GM21447 (cell line): ENCODE results near the gene STX10.
"Not testable (repeated sequence)": the region's sequence is repeated elsewhere in the genome, so short reads cannot be mapped to it uniquely, and the experiment has no call there.

ENCODE experiments used
- ATAC-seq: cut with Tn5 transposase; IDR thresholded peaks from one replicate; pipeline ENCODE4 v1.9.1; 2021; ENCODE audit not compliant: unreplicated experiment

The STX10 gene

GRCh38 chr19:13150187-13150930 is at the start of gene STX10, which contains the start of gene IER2:
Gene STX10 (minus strand): TSS chr19:13150375. CDS start chr19:13150173, 202 bp downstream.
Gene IER2 (plus strand): TSS chr19:13150411. CDS start chr19:13153187, 2,776 bp downstream.
- no peak for ATAC-seq

GRCh38 chr19:13198634-13199033 is 48.5 kb upstream of the STX10 start:
- ATAC-seq = no peak

- no peak for ATAC-seq
Observed at GRCh38 chr19:13195678-13196077, 45.5 kb upstream of the STX10 start.

GRCh38 chr19:13190781-13191540 is 40.8 kb upstream of the STX10 start:
- ATAC-seq = no peak

- no peak for ATAC-seq
Observed at GRCh38 chr19:13189600-13189999, 39.4 kb upstream of the STX10 start.

- ATAC-seq = no peak
Observed at GRCh38 chr19:13187419-13187818, 37.2 kb upstream of the STX10 start.

- not testable (repeated sequence) for ATAC-seq
Observed at GRCh38 chr19:13186688-13187087, 36.5 kb upstream of the STX10 start.

- not testable (repeated sequence) for ATAC-seq
Observed at GRCh38 chr19:13185763-13186657, 35.8 kb upstream of the STX10 start.

GRCh38 chr19:13184926-13185325 is 34.8 kb upstream of the STX10 start:
- not testable (repeated sequence) for ATAC-seq

GRCh38 chr19:13181747-13182388 is 31.7 kb upstream of the STX10 start:
- ATAC-seq = no peak

GRCh38 chr19:13178291-13178690 is 28.1 kb upstream of the STX10 start:
- ATAC-seq = not testable (repeated sequence)

GRCh38 chr19:13177584-13177983 is 27.4 kb upstream of the STX10 start:
- ATAC-seq = not testable (repeated sequence)

- no peak for ATAC-seq
Observed at GRCh38 chr19:13176345-13176744, 26.2 kb upstream of the STX10 start.

- no peak for ATAC-seq
Observed at GRCh38 chr19:13173139-13173737, 23.1 kb upstream of the STX10 start.

GRCh38 chr19:13172346-13173138 is 22.4 kb upstream of the STX10 start:
- ATAC-seq = no peak

GRCh38 chr19:13171146-13171545 is 21.0 kb upstream of the STX10 start:
- no peak for ATAC-seq

GRCh38 chr19:13169769-13170168 is 19.6 kb upstream of the STX10 start:
- ATAC-seq = no peak

- ATAC-seq = not testable (repeated sequence)
Observed at GRCh38 chr19:13166151-13166550, 16.0 kb upstream of the STX10 start.
